Activated T-cell treated with anti-CD3 and anti-CD28 coated beads, Interleukin-2, amount 50 U/mL, for 48 hours (primary cell): Measurements from ENCODE around the gene NKX2-4.

Source experiments
- DNase-seq, 2 experiments: peaks; one replicate each; pipeline ENCODE4 v3.0.0-alpha.2; 2020

Gene NKX2-4

GRCh38 chr20:21357844-21358243, 39.5 kb downstream of the NKX2-4 start:
- DNase-seq: no peak

DNA sequence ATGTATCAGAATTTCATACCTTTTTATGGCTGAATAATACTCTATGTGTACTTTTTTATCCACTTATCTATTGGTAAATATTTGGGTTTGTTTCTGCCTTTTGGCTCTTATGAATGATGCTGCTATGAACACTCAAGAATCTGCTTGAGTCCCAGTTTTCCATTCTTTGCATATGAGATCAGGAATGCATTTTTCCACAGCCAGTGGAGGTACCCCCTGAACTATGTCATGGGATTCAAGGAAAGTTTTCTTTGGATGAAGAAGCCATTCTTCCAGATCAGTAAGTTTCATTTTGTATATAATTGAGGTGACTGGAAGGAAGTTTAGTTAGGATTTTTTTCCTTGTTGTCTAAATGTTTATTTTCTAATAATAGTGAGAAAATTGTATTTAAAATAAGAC, 40.9 kb downstream of the NKX2-4 start:
- DNase-seq: no peak

DNA sequence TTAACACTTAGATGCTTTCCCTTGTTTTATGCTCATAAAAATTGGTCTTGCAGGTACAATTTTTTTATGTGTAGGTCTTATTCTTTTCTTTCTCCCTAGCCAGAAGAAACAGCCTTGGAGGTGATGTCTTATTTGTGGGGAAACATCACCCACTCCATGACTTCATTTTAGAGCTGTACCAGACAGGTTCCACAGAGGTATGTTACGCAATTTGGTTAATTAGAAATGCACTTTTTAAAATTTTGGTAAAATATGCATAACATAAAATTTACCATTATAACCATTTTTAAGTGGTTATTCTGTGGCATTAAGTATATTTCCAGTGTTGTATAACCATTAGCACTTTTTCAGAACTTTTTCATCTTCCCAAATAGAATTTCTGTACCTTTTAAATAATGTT, 41.3 kb downstream of the NKX2-4 start:
- DNase-seq: no peak

DNA sequence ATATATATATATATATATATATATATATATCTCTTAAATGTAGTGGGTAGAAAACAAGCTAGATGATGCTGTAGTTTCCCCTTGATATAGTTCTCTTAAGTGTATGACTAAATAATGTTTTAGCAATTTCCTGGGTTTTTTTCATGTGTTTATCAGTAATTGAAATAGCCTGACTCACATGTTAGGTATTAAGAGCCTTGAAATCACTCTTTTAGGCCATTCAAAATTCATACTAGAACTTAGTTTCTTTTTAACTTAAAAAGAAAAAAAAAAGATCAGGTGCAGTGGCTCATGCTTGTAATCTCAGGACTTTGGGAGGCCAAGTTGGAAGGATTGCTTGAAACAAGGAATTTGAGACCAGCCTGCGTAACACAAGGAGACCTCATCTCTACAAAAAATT, 44.1 kb downstream of the NKX2-4 start:
- DNase-seq: no peak

DNA sequence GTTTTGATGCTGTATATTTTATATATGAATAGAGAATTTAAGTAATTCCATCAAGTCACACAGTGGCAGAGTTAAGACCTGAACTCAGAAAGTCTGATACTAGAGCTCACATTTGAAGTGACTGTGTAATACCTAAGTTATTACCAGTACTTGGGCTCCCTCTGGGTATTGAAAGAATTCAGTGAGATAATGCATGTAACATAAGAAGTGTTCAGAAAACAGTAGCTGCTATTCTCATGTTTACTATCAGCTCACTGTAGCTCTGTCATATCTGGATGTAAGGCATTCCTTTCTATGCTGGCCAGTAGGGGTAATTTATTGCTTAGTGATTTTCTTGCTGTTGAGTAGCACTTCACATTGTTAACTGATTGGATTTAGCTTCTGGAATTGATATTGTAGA, 44.6 kb downstream of the NKX2-4 start:
- DNase-seq: no peak
